Embryonic facial prominence (tissue), 1 donor: ENCODE measurements around the gene COX4I2.
"Not testable (repeated sequence)": the region's sequence is repeated elsewhere in the genome, so short reads cannot be mapped to it uniquely, and the experiment has no call there.

Experiments used
- DNase-seq: peaks from one replicate; pipeline ENCODE4 v3.0.0-alpha.2; 2016; ENCODE audit errors: extremely low spot score

The COX4I2 gene

GRCh38 chr20:31653561-31653960, 15.8 kb downstream of the COX4I2 start:
- no peak for DNase-seq

- DNase-seq, result no peak
Observed at GRCh38 chr20:31654534-31654933, 16.8 kb downstream of the COX4I2 start.

GRCh38 chr20:31661625-31662371, 24.1 kb downstream of the COX4I2 start:
- DNase-seq, result no peak

- no peak for DNase-seq
Observed at GRCh38 chr20:31662372-31662854, 24.7 kb downstream of the COX4I2 start.

GRCh38 chr20:31663524-31663837, 25.8 kb downstream of the COX4I2 start:
- DNase-seq, result no peak

- DNase-seq, result no peak
Observed at GRCh38 chr20:31663838-31664695, 26.4 kb downstream of the COX4I2 start.

GRCh38 chr20:31664696-31665354, 27.1 kb downstream of the COX4I2 start:
- DNase-seq, result no peak

- no peak for DNase-seq
Observed at GRCh38 chr20:31665753-31666152, 28.0 kb downstream of the COX4I2 start.

GRCh38 chr20:31666258-31667042, 28.7 kb downstream of the COX4I2 start:
- no peak for DNase-seq

- no peak for DNase-seq
Observed at GRCh38 chr20:31667315-31668285, 29.9 kb downstream of the COX4I2 start.

- not testable (repeated sequence) for DNase-seq
Observed at GRCh38 chr20:31668944-31669343, 31.2 kb downstream of the COX4I2 start.

GRCh38 chr20:31669876-31670275, 32.2 kb downstream of the COX4I2 start:
- no peak for DNase-seq

- no peak for DNase-seq
Observed at GRCh38 chr20:31670371-31671228, 32.9 kb downstream of the COX4I2 start.

GRCh38 chr20:31671324-31671723, 33.6 kb downstream of the COX4I2 start:
- no peak for DNase-seq

- DNase-seq, result no peak
Observed at GRCh38 chr20:31673435-31673834, 35.7 kb downstream of the COX4I2 start.

GRCh38 chr20:31673943-31674463, 36.3 kb downstream of the COX4I2 start:
- no peak for DNase-seq

- no peak for DNase-seq
Observed at GRCh38 chr20:31674895-31675827, 37.4 kb downstream of the COX4I2 start.
